HuH-7.5 (cell line): Measurements from ENCODE around the gene THRB.

ENCODE experiments used
- DNase-seq: peaks from one replicate; pipeline ENCODE4 v3.0.0; 2011; ENCODE audit warnings: low spot score

Gene THRB

GRCh38 chr3:24142127-24142526 lies 352.5 kb downstream of the THRB start:
- no peak for DNase-seq

- no peak for DNase-seq
Measured at GRCh38 chr3:24141548-24141947, 353.1 kb downstream of the THRB start.

GRCh38 chr3:24139463-24140412 lies 354.9 kb downstream of the THRB start:
- DNase-seq, result no peak

- no peak for DNase-seq
Measured at GRCh38 chr3:24138876-24139256, 355.8 kb downstream of the THRB start.

GRCh38 chr3:24137958-24138875 lies 356.4 kb downstream of the THRB start:
- no peak for DNase-seq

- no peak for DNase-seq
Measured at GRCh38 chr3:24137334-24137733, 357.3 kb downstream of the THRB start.

- no peak for DNase-seq
Measured at GRCh38 chr3:24136624-24137310, 357.9 kb downstream of the THRB start.

- no peak for DNase-seq
Measured at GRCh38 chr3:24135280-24135679, 359.4 kb downstream of the THRB start.

- no peak for DNase-seq
Measured at GRCh38 chr3:24133942-24134341, 360.7 kb downstream of the THRB start.

GRCh38 chr3:24133436-24133835 lies 361.2 kb downstream of the THRB start:
- no peak for DNase-seq

- DNase-seq, result no peak
Measured at GRCh38 chr3:24129549-24129948, 365.1 kb downstream of the THRB start.

GRCh38 chr3:24128199-24129005 lies 366.2 kb downstream of the THRB start:
- no peak for DNase-seq

- DNase-seq, result no peak
Measured at GRCh38 chr3:24123596-24123995, 371.1 kb downstream of the THRB start.

- DNase-seq, result no peak
Measured at GRCh38 chr3:24120434-24120833, 374.2 kb downstream of the THRB start.

- no peak for DNase-seq
Measured at GRCh38 chr3:24119321-24119751, 375.3 kb downstream of the THRB start.

- no peak for DNase-seq
Measured at GRCh38 chr3:24117508-24117907, 377.1 kb downstream of the THRB start.

- DNase-seq, result no peak
Measured at GRCh38 chr3:24111711-24112110, 382.9 kb downstream of the THRB start.

GRCh38 chr3:24110051-24110450 lies 384.6 kb downstream of the THRB start:
- no peak for DNase-seq

- no peak for DNase-seq
Measured at GRCh38 chr3:24101676-24102168, 392.9 kb downstream of the THRB start.

- peak; percentile 35 for DNase-seq
Measured at GRCh38 chr3:24100696-24101402, 393.8 kb downstream of the THRB start.
